ENCODE measurements around the gene PPP1CA. TPM values are rescaled to one million over a fixed set of nuclear protein-coding genes. Genes with fewer than 3 reads are reported as not detected.
A peak's percentile ranks its signal among the peaks of the same experiment; 100 is the strongest.

Gene PPP1CA
- total RNA-seq, 4 donors from 2014 or later = 50.6 to 97.8 (median 72.7) TPM

GRCh38 chr11:67366961-67367760 lies 34.5 kb downstream of the PPP1CA start:
- Histone ChIP-seq H3K36me3 (peaks cover 0 to 27% (median 0%) of the 10 kb centered on the region in 3 donors), H3K9me3 (no peaks in the 10 kb centered on the region), H3K27me3 (no peaks in the 10 kb centered on the region), H3K4me3 (no peak overlapping the region), H3K4me1 (peaks cover 0 to 64% (median 51%) of the 10 kb centered on the region in 4 donors), H3K27ac (peak overlapping the region; percentile 14 to 83 (median 77))
- TF ChIP-seq EP300 (IDR thresholded peaks at IDR 0.05) (no peak), CTCF (IDR thresholded peaks at IDR 0.05) (no peak), POLR2A (IDR thresholded peaks at IDR 0.05) (no peak)
- DNase-seq (ENCODE audit: low spot score in 2 of 2) = no peak
- 45 to 54% methylated on average over 20 to 25 of the region's 25 CpGs for WGBS, 2 donors

GRCh38 chr11:67366546-67366945 lies 35.1 kb downstream of the PPP1CA start:
- TF ChIP-seq CTCF (IDR thresholded peaks at IDR 0.05) = no peak
- TF ChIP-seq EP300 (IDR thresholded peaks at IDR 0.05) = no peak
- TF ChIP-seq POLR2A (IDR thresholded peaks at IDR 0.05) = no peak
- WGBS, 2 donors = 30 to 33% methylated on average over 8 of the region's 8 CpGs
- Histone ChIP-seq H3K9me3 (no peaks in the 10 kb centered on the region), H3K4me3 (no peak overlapping the region), H3K27me3 (no peaks in the 10 kb centered on the region), H3K4me1 (peaks cover 0 to 57% (median 45%) of the 10 kb centered on the region in 4 donors), H3K36me3 (peaks cover 0 to 27% (median 0%) of the 10 kb centered on the region in 3 donors), H3K27ac (peak overlapping the region; percentile 14 to 83 (median 77))
- no peak for DNase-seq (ENCODE audit: low spot score in 2 of 2)

GRCh38 chr11:67365736-67366444 lies 35.8 kb downstream of the PPP1CA start:
- no peak for DNase-seq (ENCODE audit: low spot score in 2 of 2)
- peaks cover 0 to 27% (median 0%) of the 10 kb centered on the region in 3 donors for H3K36me3 ChIP-seq
- 55 to 63% methylated on average over 14 of the region's 14 CpGs for WGBS, 2 donors
- no peak overlapping the region for H3K4me3 ChIP-seq
- no peak for TF ChIP-seq EP300 (IDR thresholded peaks at IDR 0.05)
- TF ChIP-seq CTCF (IDR thresholded peaks at IDR 0.05) = no peak
- no peak for TF ChIP-seq POLR2A (IDR thresholded peaks at IDR 0.05)
- peaks cover 0 to 51% (median 39%) of the 10 kb centered on the region in 4 donors for H3K4me1 ChIP-seq
- no peaks in the 10 kb centered on the region for H3K27me3 ChIP-seq
- no peaks in the 10 kb centered on the region for H3K9me3 ChIP-seq
- peak overlapping the region; percentile 14 to 83 (median 77) for H3K27ac ChIP-seq

- peak overlapping the region in 3 of 4 donors; percentile 73 to 83 (median 81) for H3K27ac ChIP-seq
- no peak for TF ChIP-seq CTCF (IDR thresholded peaks at IDR 0.05)
- no peak for TF ChIP-seq POLR2A (IDR thresholded peaks at IDR 0.05)
- TF ChIP-seq EP300 (IDR thresholded peaks at IDR 0.05) = no peak
- no peak for DNase-seq (ENCODE audit: low spot score in 2 of 2)
- H3K27me3 ChIP-seq = no peaks in the 10 kb centered on the region
- H3K36me3 ChIP-seq = peaks cover 0 to 27% (median 0%) of the 10 kb centered on the region in 3 donors
- 86 to 88% methylated on average over 18 to 19 of the region's 24 CpGs for WGBS, 2 donors
- no peak overlapping the region for H3K4me3 ChIP-seq
- H3K4me1 ChIP-seq = peaks cover 0 to 42% (median 34%) of the 10 kb centered on the region in 4 donors
- no peaks in the 10 kb centered on the region for H3K9me3 ChIP-seq
Measured at GRCh38 chr11:67364783-67365722, 36.6 kb downstream of the PPP1CA start.
